K562 (cell line): ENCODE results near the gene PPM1G. TPM values are rescaled to one million over a fixed set of nuclear protein-coding genes. Genes with fewer than 3 reads are reported as not detected.

ENCODE experiments used
- E2F4 ChIP-seq: sonication (generic); formaldehyde crosslinking; IDR thresholded peaks from 2 replicates; pipeline ENCODE4 v1.8.0; 2022; ENCODE audit warnings: mild to moderate bottlenecking, low read depth, missing genetic modification reagents
- PREB ChIP-seq: sonication (generic); formaldehyde crosslinking; IDR thresholded peaks from 2 replicates; pipeline ENCODE4 v1.8.1; 2023; ENCODE audit warnings: mild to moderate bottlenecking, missing genetic modification reagents
- SMAD1 ChIP-seq: fragments of 150-350 bp; IDR thresholded peaks from 2 replicates; pipeline ENCODE4 v1.6.1; 2014; ENCODE audit warnings: low read length, low read depth; ENCODE audit not compliant: partially characterized antibody
- polyA plus RNA-seq, 8 experiments: library from polyadenylated mRNA; depleted of rRNA in 4 of 8; stranded (reverse) in 5 of 8; unstranded in 3 of 8; fragments of >200 nt; fragmentation: Nextera tagmentation in 2 of 8; fragmentation: Illumina TruSeq in 1 of 8; extraction: Ambion mirVana in 2 of 8; extraction: Trizol in 1 of 8; gene quantifications; 2 replicates each; pipeline versions ENCODE4 v1.2.1 to v1.2.3, GENCODE V29; 2011 to 2014; ENCODE audit warnings: inconsistent platforms in 1 of 8, missing spikeins in 1 of 8
- total RNA-seq, 7 experiments: library from RNA; depleted of rRNA in 6 of 7; stranded (reverse); fragments of >200 nt in 6 of 7; fragmentation: Illumina TruSeq in 2 of 7; extraction: Trizol in 2 of 7; gene quantifications; 2 replicates each; pipeline versions ENCODE4 v1.2.1 to v1.2.3, GENCODE V29; 2011 to 2021; ENCODE audit warnings: low replicate concordance in 1 of 7
- TF ChIP-seq, protein P1 (sequence below), 2 experiments: fragments of 450-650 bp; formaldehyde crosslinking in 1 of 2; IDR thresholded peaks; 2 replicates each; pipeline versions ENCODE4 v1.4.0 to v1.6.1; 2014 to 2020; ENCODE audit warnings: mild to moderate bottlenecking in 2 of 2, borderline replicate concordance in 1 of 2, low read depth in 1 of 2
- TF ChIP-seq, protein P2 (sequence below): fragments of 150-350 bp; IDR thresholded peaks from 2 replicates; pipeline ENCODE4 v1.6.1; 2014; ENCODE audit warnings: low read depth, mild to moderate bottlenecking, low read length, borderline replicate concordance
- TF ChIP-seq, protein P3 (sequence below): fragments of 450-650 bp; IDR thresholded peaks from 2 replicates; pipeline ENCODE4 v1.6.1; 2018; ENCODE audit not compliant: partially characterized antibody

Gene PPM1G
- total and polyA plus RNA-seq, 9 of the 15 experiments (the other 6 are each of a cell fraction or from before 2014, with no cell fraction given), result 61.7 to 230 (median 153) TPM

GRCh38 chr2:27370816-27371620, 38.4 kb downstream of the PPM1G start (continued):
- TF ChIP-seq, protein P1, sequence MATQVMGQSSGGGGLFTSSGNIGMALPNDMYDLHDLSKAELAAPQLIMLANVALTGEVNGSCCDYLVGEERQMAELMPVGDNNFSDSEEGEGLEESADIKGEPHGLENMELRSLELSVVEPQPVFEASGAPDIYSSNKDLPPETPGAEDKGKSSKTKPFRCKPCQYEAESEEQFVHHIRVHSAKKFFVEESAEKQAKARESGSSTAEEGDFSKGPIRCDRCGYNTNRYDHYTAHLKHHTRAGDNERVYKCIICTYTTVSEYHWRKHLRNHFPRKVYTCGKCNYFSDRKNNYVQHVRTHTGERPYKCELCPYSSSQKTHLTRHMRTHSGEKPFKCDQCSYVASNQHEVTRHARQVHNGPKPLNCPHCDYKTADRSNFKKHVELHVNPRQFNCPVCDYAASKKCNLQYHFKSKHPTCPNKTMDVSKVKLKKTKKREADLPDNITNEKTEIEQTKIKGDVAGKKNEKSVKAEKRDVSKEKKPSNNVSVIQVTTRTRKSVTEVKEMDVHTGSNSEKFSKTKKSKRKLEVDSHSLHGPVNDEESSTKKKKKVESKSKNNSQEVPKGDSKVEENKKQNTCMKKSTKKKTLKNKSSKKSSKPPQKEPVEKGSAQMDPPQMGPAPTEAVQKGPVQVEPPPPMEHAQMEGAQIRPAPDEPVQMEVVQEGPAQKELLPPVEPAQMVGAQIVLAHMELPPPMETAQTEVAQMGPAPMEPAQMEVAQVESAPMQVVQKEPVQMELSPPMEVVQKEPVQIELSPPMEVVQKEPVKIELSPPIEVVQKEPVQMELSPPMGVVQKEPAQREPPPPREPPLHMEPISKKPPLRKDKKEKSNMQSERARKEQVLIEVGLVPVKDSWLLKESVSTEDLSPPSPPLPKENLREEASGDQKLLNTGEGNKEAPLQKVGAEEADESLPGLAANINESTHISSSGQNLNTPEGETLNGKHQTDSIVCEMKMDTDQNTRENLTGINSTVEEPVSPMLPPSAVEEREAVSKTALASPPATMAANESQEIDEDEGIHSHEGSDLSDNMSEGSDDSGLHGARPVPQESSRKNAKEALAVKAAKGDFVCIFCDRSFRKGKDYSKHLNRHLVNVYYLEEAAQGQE (IDR thresholded peaks at IDR 0.05; ENCODE audit: borderline replicate concordance), result no peak
- TF ChIP-seq, protein P1 (CRISPR knock-in tag; IDR thresholded peaks at IDR 0.05; ENCODE audit: low read depth), result no peak
- TF ChIP-seq E2F4 (CRISPR knock-in tag), result 0 out of 2 replicates have a peak, but pooled peaks have one; percentile 5
- TF ChIP-seq, protein P2, sequence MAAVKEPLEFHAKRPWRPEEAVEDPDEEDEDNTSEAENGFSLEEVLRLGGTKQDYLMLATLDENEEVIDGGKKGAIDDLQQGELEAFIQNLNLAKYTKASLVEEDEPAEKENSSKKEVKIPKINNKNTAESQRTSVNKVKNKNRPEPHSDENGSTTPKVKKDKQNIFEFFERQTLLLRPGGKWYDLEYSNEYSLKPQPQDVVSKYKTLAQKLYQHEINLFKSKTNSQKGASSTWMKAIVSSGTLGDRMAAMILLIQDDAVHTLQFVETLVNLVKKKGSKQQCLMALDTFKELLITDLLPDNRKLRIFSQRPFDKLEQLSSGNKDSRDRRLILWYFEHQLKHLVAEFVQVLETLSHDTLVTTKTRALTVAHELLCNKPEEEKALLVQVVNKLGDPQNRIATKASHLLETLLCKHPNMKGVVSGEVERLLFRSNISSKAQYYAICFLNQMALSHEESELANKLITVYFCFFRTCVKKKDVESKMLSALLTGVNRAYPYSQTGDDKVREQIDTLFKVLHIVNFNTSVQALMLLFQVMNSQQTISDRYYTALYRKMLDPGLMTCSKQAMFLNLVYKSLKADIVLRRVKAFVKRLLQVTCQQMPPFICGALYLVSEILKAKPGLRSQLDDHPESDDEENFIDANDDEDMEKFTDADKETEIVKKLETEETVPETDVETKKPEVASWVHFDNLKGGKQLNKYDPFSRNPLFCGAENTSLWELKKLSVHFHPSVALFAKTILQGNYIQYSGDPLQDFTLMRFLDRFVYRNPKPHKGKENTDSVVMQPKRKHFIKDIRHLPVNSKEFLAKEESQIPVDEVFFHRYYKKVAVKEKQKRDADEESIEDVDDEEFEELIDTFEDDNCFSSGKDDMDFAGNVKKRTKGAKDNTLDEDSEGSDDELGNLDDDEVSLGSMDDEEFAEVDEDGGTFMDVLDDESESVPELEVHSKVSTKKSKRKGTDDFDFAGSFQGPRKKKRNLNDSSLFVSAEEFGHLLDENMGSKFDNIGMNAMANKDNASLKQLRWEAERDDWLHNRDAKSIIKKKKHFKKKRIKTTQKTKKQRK, result no peak
- no peak for TF ChIP-seq PREB (CRISPR knock-in tag)
- no peak for TF ChIP-seq SMAD1
- TF ChIP-seq, protein P3, sequence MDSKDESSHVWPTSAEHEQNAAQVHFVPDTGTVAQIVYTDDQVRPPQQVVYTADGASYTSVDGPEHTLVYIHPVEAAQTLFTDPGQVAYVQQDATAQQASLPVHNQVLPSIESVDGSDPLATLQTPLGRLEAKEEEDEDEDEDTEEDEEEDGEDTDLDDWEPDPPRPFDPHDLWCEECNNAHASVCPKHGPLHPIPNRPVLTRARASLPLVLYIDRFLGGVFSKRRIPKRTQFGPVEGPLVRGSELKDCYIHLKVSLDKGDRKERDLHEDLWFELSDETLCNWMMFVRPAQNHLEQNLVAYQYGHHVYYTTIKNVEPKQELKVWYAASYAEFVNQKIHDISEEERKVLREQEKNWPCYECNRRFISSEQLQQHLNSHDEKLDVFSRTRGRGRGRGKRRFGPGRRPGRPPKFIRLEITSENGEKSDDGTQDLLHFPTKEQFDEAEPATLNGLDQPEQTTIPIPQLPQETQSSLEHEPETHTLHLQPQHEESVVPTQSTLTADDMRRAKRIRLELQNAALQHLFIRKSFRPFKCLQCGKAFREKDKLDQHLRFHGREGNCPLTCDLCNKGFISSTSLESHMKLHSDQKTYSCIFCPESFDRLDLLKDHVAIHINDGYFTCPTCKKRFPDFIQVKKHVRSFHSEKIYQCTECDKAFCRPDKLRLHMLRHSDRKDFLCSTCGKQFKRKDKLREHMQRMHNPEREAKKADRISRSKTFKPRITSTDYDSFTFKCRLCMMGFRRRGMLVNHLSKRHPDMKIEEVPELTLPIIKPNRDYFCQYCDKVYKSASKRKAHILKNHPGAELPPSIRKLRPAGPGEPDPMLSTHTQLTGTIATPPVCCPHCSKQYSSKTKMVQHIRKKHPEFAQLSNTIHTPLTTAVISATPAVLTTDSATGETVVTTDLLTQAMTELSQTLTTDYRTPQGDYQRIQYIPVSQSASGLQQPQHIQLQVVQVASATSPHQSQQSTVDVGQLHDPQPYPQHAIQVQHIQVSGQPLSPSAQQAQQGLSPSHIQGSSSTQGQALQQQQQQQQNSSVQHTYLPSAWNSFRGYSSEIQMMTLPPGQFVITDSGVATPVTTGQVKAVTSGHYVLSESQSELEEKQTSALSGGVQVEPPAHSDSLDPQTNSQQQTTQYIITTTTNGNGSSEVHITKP, result peak; percentile 16
